ENCODE data around the gene GABBR2.

GRCh38 chr9:98572796-98573195, 135.9 kb downstream of the GABBR2 start:
- TF ChIP-seq, protein P1, sequence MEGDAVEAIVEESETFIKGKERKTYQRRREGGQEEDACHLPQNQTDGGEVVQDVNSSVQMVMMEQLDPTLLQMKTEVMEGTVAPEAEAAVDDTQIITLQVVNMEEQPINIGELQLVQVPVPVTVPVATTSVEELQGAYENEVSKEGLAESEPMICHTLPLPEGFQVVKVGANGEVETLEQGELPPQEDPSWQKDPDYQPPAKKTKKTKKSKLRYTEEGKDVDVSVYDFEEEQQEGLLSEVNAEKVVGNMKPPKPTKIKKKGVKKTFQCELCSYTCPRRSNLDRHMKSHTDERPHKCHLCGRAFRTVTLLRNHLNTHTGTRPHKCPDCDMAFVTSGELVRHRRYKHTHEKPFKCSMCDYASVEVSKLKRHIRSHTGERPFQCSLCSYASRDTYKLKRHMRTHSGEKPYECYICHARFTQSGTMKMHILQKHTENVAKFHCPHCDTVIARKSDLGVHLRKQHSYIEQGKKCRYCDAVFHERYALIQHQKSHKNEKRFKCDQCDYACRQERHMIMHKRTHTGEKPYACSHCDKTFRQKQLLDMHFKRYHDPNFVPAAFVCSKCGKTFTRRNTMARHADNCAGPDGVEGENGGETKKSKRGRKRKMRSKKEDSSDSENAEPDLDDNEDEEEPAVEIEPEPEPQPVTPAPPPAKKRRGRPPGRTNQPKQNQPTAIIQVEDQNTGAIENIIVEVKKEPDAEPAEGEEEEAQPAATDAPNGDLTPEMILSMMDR (IDR thresholded peaks at IDR 0.05) = no peak
- no peak for TF ChIP-seq POLR2A (IDR thresholded peaks at IDR 0.05)
